ENCODE measurements around the gene ING2.

- TF ChIP-seq, protein P1, sequence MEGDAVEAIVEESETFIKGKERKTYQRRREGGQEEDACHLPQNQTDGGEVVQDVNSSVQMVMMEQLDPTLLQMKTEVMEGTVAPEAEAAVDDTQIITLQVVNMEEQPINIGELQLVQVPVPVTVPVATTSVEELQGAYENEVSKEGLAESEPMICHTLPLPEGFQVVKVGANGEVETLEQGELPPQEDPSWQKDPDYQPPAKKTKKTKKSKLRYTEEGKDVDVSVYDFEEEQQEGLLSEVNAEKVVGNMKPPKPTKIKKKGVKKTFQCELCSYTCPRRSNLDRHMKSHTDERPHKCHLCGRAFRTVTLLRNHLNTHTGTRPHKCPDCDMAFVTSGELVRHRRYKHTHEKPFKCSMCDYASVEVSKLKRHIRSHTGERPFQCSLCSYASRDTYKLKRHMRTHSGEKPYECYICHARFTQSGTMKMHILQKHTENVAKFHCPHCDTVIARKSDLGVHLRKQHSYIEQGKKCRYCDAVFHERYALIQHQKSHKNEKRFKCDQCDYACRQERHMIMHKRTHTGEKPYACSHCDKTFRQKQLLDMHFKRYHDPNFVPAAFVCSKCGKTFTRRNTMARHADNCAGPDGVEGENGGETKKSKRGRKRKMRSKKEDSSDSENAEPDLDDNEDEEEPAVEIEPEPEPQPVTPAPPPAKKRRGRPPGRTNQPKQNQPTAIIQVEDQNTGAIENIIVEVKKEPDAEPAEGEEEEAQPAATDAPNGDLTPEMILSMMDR (IDR thresholded peaks at IDR 0.05): no peak
- no peak for TF ChIP-seq POLR2A (IDR thresholded peaks at IDR 0.05)
Measured at GRCh38 chr4:183544109-183544508, 39.3 kb downstream of the ING2 start.

Data from breast epithelium (tissue), 3 donors.